ENCODE results near the gene KCNK13.

GRCh38 chr14:90201344-90201743 lies 139.6 kb downstream of the KCNK13 start:
- TF ChIP-seq CAMTA2 (CRISPR knock-in tag; conservative IDR thresholded peaks at IDR 0.05) (no peak), ZBED1 (IDR thresholded peaks at IDR 0.05) (no peak), CTCF (IDR thresholded peaks at IDR 0.05 in 2 of 3, conservative IDR thresholded peaks at IDR 0.05 in 1 of 3; ENCODE audit: insufficient read depth in 2 of 3, low read depth in 1 of 3, low read length in 3 of 3) (no peak), AFF4 (CRISPR knock-in tag; IDR thresholded peaks at IDR 0.05) (no peak), MYNN (IDR thresholded peaks at IDR 0.05) (no peak), MYNN (CRISPR knock-in tag; IDR thresholded peaks at IDR 0.05) (no peak), ZNF780A (CRISPR knock-in tag; IDR thresholded peaks at IDR 0.05) (no peak), NBN (IDR thresholded peaks at IDR 0.05; ENCODE audit: low read depth) (no peak), ZNF785 (CRISPR knock-in tag; IDR thresholded peaks at IDR 0.05) (no peak), ZBTB33 (CRISPR knock-in tag; IDR thresholded peaks at IDR 0.05) (no peak)
